22Rv1 (cell line): ENCODE results near the gene CHD2.

Experiments used
- ZFX ChIP-seq: fragments of 450-650 bp; IDR thresholded peaks from 2 replicates; pipeline ENCODE4 v1.6.1; 2017; ENCODE audit warnings: antibody characterized with exemption, borderline replicate concordance
- TF ChIP-seq, protein P1 (sequence below): fragments of 450-650 bp; IDR thresholded peaks from 2 replicates; pipeline ENCODE4 v1.5.1; 2017; ENCODE audit warnings: mild to moderate bottlenecking

GRCh38 chr15:92853222-92853621 is 46.9 kb upstream of the CHD2 start:
- TF ChIP-seq, protein P1, sequence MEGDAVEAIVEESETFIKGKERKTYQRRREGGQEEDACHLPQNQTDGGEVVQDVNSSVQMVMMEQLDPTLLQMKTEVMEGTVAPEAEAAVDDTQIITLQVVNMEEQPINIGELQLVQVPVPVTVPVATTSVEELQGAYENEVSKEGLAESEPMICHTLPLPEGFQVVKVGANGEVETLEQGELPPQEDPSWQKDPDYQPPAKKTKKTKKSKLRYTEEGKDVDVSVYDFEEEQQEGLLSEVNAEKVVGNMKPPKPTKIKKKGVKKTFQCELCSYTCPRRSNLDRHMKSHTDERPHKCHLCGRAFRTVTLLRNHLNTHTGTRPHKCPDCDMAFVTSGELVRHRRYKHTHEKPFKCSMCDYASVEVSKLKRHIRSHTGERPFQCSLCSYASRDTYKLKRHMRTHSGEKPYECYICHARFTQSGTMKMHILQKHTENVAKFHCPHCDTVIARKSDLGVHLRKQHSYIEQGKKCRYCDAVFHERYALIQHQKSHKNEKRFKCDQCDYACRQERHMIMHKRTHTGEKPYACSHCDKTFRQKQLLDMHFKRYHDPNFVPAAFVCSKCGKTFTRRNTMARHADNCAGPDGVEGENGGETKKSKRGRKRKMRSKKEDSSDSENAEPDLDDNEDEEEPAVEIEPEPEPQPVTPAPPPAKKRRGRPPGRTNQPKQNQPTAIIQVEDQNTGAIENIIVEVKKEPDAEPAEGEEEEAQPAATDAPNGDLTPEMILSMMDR = no peak
- TF ChIP-seq ZFX = no peak
